ENCODE results near the gene CACNB1.

GRCh38 chr17:39132192-39132610 is 65.3 kb downstream of the CACNB1 start:
- TF ChIP-seq CTCF (IDR thresholded peaks at IDR 0.05) = no peak
- TF ChIP-seq POLR2A (IDR thresholded peaks at IDR 0.05) = no peak
